HS-5 (cell line): ENCODE results near the gene ZNF680.
"Not testable (repeated sequence)": the region's sequence is repeated elsewhere in the genome, so short reads cannot be mapped to it uniquely, and the experiment has no call there.

Experiments
- DNase-seq: peaks from one replicate; pipeline ENCODE4 v3.0.0-alpha.2; 2012; ENCODE audit warnings: low read depth

ZNF680 gene

DNA sequence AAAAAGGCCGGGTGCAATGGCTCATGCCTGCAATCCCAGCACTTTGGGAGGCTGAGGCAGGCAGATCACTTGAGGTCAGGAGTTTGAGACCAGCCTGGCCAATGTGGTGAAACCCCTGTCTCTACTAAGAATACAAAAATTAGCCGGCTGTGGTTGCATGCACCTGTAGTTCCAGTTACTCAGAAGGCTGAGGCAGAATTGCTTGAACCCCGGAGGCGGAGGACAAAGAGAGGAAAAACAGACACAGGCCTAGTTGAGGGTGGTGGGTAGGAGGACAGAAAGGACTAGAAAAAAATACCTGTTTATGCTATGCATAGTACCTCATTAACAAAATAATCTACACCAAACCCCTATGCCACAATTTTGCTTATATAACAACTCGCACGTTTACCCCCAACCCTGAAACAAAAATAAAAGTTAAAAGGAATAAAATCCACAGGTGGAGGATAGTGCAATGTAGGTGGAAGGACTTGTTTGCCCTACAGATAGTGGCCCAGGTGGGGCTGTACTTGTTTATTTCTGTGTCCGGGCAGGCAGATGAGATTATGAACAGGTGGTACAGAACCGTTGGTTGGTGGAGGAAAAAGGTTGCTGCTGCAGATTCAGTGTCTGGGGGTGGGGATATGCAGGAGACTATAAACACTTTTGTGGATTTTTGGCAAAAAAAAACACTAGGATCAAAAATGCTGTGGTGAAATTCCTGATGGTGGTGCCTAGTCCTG, 5.1 kb downstream of the ZNF680 start:
- no peak for DNase-seq

DNA sequence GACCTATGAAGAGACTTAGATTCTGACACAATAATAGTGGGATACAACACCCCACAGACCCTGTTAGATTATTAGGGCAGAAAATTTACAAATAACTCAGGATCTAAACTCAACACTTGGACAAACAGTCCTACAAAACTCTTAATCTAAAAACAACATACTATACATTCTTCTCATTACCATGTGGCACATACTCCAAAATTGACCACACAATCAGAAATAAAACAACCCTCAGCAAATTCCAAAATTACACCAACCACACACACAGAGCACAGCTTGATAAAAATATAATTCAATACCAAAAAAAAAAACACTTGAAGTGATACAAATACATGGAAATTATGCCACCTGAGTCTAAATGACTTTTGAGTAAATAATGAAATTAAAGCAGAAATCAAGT, 7.8 kb downstream of the ZNF680 start:
- no peak for DNase-seq

DNA sequence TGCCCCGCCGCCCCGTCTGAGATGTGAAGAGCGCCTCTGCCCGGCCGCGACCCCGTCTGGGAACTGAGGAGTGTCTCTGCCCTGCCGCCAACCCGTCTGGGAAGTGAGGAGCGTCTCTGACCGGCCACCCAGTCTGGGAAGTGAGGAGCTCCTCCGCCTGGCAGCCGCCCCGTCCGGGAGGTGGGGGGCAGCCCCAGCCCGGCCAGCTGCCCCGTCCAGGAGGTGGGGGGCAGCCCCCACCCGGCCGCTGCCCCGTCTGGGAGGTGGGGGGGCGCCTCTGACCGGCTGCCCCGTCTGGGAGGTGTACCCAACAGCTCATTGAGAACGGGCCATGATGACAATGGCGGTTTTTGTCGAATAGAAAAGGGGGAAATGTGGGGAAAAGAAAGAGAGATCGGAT, 8.7 kb downstream of the ZNF680 start:
- DNase-seq = not testable (repeated sequence)

- no peak for DNase-seq
Measured at GRCh38 chr7:64551375-64552142, 11.3 kb downstream of the ZNF680 start.

- no peak for DNase-seq
Measured at GRCh38 chr7:64544010-64544409, 18.9 kb downstream of the ZNF680 start.

GRCh38 chr7:64541438-64542359, 21.2 kb downstream of the ZNF680 start:
- no peak for DNase-seq

DNA sequence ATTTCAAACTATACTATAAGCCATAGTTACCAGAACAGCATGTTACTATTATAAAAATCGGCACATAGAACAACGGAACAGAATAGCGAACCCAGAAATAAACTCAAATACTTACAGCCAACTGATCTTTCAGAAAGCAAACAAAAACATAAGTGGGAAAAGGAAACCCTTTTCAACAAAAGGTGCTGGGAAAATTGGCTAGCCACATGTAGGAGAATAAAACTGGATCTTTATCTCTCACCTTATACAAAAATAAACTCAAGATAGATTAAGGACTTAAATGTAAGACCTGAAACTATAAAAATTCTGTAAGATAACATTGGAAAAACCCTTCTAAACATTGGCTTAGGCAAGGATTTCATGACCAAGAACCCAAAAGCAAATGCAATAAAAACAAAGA, 29.1 kb downstream of the ZNF680 start:
- DNase-seq = no peak

GRCh38 chr7:64528770-64529169, 34.1 kb downstream of the ZNF680 start:
- DNase-seq = no peak

- DNase-seq = no peak
Measured at GRCh38 chr7:64521409-64521984, 41.4 kb downstream of the ZNF680 start.

GRCh38 chr7:64516451-64516850, 46.4 kb downstream of the ZNF680 start:
- no peak for DNase-seq

- no peak for DNase-seq
Measured at GRCh38 chr7:64515781-64516180, 47.1 kb downstream of the ZNF680 start.

GRCh38 chr7:64515330-64515729, 47.5 kb downstream of the ZNF680 start:
- no peak for DNase-seq

GRCh38 chr7:64509583-64509982, 53.3 kb downstream of the ZNF680 start:
- no peak for DNase-seq

GRCh38 chr7:64504581-64505120, 58.2 kb downstream of the ZNF680 start:
- DNase-seq = no peak

GRCh38 chr7:64498270-64498669, 64.6 kb downstream of the ZNF680 start:
- DNase-seq = no peak

DNA sequence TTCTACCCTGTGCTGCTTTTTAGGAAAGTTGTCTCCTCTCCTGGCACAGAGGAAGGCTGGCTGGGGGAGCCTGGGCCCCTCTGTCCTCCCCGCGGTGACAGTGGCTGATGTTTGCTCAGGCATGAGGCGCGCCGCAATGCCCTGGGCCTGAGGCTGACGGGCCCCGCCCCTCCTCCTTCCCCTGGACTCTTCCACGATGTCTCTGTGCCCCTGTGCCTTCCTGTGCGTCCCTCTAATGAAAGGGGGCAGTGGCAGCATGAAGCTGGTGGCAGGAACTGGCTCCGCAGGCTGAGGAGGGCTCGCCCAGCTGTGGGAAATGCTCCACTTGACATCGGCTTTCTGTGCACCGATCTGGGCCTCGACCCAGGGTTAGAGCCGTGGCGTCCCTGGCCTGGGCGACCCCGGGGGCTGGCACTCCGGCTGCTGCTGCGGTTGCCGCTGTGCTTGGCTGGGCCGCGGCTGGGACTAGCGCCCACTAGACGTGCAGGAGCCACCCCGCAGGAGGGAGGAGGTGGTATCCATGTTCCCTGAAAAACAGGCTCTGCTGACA, 67.9 kb downstream of the ZNF680 start:
- no peak for DNase-seq

DNA sequence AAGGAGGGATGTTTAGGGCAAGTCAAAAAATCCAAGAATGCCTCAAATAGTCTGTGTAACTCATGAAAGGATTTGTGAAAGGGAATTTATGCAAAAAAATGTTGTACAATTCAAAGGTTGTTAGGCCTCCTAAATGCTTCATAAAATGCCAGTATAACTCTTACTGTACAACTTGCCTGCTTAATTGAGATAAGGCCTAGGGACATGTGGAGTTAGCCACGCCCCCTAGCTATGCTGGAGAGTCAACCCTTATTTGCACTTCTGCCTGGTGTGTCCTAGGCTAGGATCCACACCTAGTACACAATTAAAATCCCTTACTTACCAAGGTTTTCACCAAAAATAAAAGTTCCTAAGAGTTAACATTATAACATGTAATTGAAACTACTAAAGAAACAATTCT, 77.2 kb downstream of the ZNF680 start:
- DNase-seq = no peak
